Measurements from ENCODE around the gene PLAAT3.

Gene PLAAT3

DNA sequence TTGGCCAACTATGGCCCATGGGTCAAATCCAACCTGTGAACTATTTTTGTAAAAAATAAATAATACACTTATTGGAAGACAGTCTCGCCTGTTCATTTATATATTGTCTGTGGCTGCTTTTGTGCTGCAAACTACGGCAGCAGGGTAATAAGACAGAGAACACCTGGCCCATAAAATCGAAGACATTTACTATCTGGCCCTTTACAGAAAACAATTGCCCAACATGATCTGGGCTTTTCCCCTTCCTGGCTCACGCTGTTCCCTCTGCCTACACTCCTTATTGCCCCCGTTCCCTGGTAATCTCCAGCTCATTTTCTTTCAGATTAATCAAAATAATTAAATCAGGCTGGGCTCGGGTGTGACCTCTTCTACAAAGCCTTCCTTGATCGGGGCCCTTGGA lies 56.7 kb downstream of the PLAAT3 start:
- TF ChIP-seq ZNF677 (tag by site-specific recombination; IDR thresholded peaks at IDR 0.05) (no peak), ZSCAN23 (tag by site-specific recombination; IDR thresholded peaks at IDR 0.05) (no peak), ZNF2 (tag by site-specific recombination; IDR thresholded peaks at IDR 0.05) (no peak), ZNF530 (tag by site-specific recombination; IDR thresholded peaks at IDR 0.05; ENCODE audit: low read depth) (no peak), ZFP37 (tag by site-specific recombination; IDR thresholded peaks at IDR 0.05) (no peak), ZNF335 (tag by site-specific recombination; conservative IDR thresholded peaks at IDR 0.05) (no peak), ZNF664 (tag by site-specific recombination; IDR thresholded peaks at IDR 0.05) (no peak), MYNN (tag by site-specific recombination; IDR thresholded peaks at IDR 0.05; ENCODE audit: borderline replicate concordance) (no peak), REPIN1 (tag by site-specific recombination; IDR thresholded peaks at IDR 0.05; ENCODE audit: low read depth) (no peak), SCRT2 (tag by site-specific recombination; IDR thresholded peaks at IDR 0.05) (no peak), ZBTB6 (tag by site-specific recombination; IDR thresholded peaks at IDR 0.05) (no peak), ZNF311 (tag by site-specific recombination; IDR thresholded peaks at IDR 0.05; ENCODE audit: borderline replicate concordance) (no peak)
- TF ChIP-seq, protein P1, sequence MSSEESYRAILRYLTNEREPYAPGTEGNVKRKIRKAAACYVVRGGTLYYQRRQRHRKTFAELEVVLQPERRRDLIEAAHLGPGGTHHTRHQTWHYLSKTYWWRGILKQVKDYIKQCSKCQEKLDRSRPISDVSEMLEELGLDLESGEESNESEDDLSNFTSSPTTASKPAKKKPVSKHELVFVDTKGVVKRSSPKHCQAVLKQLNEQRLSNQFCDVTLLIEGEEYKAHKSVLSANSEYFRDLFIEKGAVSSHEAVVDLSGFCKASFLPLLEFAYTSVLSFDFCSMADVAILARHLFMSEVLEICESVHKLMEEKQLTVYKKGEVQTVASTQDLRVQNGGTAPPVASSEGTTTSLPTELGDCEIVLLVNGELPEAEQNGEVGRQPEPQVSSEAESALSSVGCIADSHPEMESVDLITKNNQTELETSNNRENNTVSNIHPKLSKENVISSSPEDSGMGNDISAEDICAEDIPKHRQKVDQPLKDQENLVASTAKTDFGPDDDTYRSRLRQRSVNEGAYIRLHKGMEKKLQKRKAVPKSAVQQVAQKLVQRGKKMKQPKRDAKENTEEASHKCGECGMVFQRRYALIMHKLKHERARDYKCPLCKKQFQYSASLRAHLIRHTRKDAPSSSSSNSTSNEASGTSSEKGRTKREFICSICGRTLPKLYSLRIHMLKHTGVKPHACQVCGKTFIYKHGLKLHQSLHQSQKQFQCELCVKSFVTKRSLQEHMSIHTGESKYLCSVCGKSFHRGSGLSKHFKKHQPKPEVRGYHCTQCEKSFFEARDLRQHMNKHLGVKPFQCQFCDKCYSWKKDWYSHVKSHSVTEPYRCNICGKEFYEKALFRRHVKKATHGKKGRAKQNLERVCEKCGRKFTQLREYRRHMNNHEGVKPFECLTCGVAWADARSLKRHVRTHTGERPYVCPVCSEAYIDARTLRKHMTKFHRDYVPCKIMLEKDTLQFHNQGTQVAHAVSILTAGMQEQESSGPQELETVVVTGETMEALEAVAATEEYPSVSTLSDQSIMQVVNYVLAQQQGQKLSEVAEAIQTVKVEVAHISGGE (tag by site-specific recombination; conservative IDR thresholded peaks at IDR 0.05; ENCODE audit: low read depth): no peak
- TF ChIP-seq, protein P2, sequence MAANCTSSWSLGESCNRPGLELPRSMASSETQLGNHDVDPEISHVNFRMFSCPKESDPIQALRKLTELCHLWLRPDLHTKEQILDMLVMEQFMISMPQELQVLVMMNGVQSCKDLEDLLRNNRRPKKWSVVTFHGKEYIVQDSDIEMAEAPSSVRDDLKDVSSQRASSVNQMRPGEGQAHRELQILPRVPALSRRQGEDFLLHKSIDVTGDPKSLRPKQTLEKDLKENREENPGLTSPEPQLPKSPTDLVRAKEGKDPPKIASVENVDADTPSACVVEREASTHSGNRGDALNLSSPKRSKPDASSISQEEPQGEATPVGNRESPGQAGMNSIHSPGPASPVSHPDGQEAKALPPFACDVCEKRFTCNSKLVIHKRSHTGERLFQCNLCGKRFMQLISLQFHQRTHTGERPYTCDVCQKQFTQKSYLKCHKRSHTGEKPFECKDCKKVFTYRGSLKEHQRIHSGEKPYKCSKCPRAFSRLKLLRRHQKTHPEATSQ (tag by site-specific recombination; IDR thresholded peaks at IDR 0.05): no peak
- TF ChIP-seq, protein P3, sequence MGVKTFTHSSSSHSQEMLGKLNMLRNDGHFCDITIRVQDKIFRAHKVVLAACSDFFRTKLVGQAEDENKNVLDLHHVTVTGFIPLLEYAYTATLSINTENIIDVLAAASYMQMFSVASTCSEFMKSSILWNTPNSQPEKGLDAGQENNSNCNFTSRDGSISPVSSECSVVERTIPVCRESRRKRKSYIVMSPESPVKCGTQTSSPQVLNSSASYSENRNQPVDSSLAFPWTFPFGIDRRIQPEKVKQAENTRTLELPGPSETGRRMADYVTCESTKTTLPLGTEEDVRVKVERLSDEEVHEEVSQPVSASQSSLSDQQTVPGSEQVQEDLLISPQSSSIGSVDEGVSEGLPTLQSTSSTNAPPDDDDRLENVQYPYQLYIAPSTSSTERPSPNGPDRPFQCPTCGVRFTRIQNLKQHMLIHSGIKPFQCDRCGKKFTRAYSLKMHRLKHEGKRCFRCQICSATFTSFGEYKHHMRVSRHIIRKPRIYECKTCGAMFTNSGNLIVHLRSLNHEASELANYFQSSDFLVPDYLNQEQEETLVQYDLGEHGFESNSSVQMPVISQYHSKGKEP (tag by site-specific recombination; IDR thresholded peaks at IDR 0.05): no peak
- CTCF ChIA-PET: interaction anchor here (0.6 kb wide), 1 partner anchor 33 kb away, joined by 3 read pairs; no protein-coding TSS in a partner anchor

DNA sequence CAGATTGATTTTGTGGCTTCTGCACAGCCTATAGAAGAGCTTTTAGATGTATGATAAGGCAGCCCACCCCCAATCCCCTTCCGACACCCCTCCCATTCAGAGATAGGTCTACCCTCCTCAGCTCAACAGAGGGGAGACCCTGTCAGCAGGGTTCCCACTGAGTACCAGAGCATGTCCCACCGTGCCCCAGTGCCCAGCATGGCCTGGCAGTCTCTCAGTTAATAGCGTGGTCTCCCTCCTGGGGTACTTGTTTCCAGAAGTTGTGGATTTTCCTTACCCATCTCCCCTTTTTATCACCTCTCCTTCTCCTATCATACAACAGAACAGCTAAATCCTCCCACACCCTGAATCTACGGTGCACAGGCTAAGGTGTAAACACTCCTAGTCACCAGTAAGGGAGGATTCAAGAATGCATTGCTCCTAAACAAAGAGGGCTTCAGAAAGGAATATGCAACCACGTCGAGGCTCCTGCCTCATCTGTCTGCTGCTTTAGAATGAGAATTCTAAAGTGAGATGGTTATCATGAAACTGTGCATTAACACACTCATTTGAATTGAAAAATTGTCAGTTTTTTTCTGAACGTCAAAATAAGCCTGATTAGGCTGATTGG lies 57.7 kb downstream of the PLAAT3 start:
- no peaks in the 10 kb centered on the region for H3K36me3 ChIP-seq (ENCODE audit: control insufficient read depth in 2 of 2, insufficient read depth in 1 of 2, low read length in 2 of 2)
- no peaks in the 10 kb centered on the region for H3K9me3 ChIP-seq (ENCODE audit: control insufficient read depth, insufficient read depth, low read depth, low read length)
- no peak overlapping the region for H3K27ac ChIP-seq (ENCODE audit: extremely low read depth, low read depth, low read length)
- CTCF ChIA-PET: interaction anchor here (0.6 kb wide), 1 partner anchor 32 kb away, joined by 3 read pairs; no protein-coding TSS in a partner anchor
- POLR2A ChIA-PET: no interaction called here
- no peak overlapping the region for H3K4me3 ChIP-seq (ENCODE audit: low read depth, low read length)
- no peaks in the 10 kb centered on the region for H3K4me1 ChIP-seq (ENCODE audit: control insufficient read depth, insufficient read depth, low read length)
- no peak for TF ChIP-seq SP2 (tag by site-specific recombination; IDR thresholded peaks at IDR 0.05)
- TF ChIP-seq ZNF404 (tag by site-specific recombination; IDR thresholded peaks at IDR 0.05): no peak
- no peak for TF ChIP-seq ZNF324 (tag by site-specific recombination; IDR thresholded peaks at IDR 0.05)
- no peak for TF ChIP-seq ZNF518A (tag by site-specific recombination; conservative IDR thresholded peaks at IDR 0.05; ENCODE audit: low read depth)
- no peak for TF ChIP-seq ZFP37 (tag by site-specific recombination; IDR thresholded peaks at IDR 0.05)
- TF ChIP-seq, protein P4, sequence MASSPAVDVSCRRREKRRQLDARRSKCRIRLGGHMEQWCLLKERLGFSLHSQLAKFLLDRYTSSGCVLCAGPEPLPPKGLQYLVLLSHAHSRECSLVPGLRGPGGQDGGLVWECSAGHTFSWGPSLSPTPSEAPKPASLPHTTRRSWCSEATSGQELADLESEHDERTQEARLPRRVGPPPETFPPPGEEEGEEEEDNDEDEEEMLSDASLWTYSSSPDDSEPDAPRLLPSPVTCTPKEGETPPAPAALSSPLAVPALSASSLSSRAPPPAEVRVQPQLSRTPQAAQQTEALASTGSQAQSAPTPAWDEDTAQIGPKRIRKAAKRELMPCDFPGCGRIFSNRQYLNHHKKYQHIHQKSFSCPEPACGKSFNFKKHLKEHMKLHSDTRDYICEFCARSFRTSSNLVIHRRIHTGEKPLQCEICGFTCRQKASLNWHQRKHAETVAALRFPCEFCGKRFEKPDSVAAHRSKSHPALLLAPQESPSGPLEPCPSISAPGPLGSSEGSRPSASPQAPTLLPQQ (tag by site-specific recombination; IDR thresholded peaks at IDR 0.05): no peak

More for the DNA sequence above, 56.7 kb downstream of the PLAAT3 start:
- no peak overlapping the region for H3K4me3 ChIP-seq (ENCODE audit: low read depth, low read length)
- H3K36me3 ChIP-seq (ENCODE audit: control insufficient read depth in 2 of 2, insufficient read depth in 1 of 2, low read length in 2 of 2): no peaks in the 10 kb centered on the region
- H3K4me1 ChIP-seq (ENCODE audit: control insufficient read depth, insufficient read depth, low read length): no peaks in the 10 kb centered on the region
- H3K27ac ChIP-seq (ENCODE audit: extremely low read depth, low read depth, low read length): no peak overlapping the region
- POLR2A ChIA-PET: no interaction called here
- H3K9me3 ChIP-seq (ENCODE audit: control insufficient read depth, insufficient read depth, low read depth, low read length): no peaks in the 10 kb centered on the region
